GM23338 (cell line): Measurements from ENCODE around the gene UBTD1. TPM values are rescaled to one million over a fixed set of nuclear protein-coding genes. Genes with fewer than 3 reads are reported as not detected.

Experiments
- ATAC-seq: fragments of 200-7000 bp; cut with Tn5 transposase; 3 replicates; pipeline ENCODE4 v1.9.1; 2020
- DNase-seq: peaks from one replicate; pipeline ENCODE4 v3.0.0-alpha.2; 2015; ENCODE audit warnings: low spot score
- H2AFZ ChIP-seq: fragments of 200-600 bp; sonication (generic); 2 replicates; pipeline ENCODE4 v1.8.0; 2016; ENCODE audit warnings: antibody characterized with exemption, mild to moderate bottlenecking, moderate library complexity
- H3F3A ChIP-seq: fragments of 200-600 bp; sonication (generic); replicated peaks from 2 replicates; pipeline ENCODE4 v1.8.0; 2017; ENCODE audit warnings: antibody characterized with exemption, mixed run types, low read depth
- H3K27ac ChIP-seq: fragments of 200-600 bp; sonication (generic); 2 replicates; pipeline ENCODE4 v1.6.1; 2016; ENCODE audit warnings: low read depth
- H3K27me3 ChIP-seq: fragments of 200-600 bp; sonication (generic); 2 replicates; pipeline ENCODE4 v1.8.0; 2016; ENCODE audit warnings: mild to moderate bottlenecking, mixed run types, moderate library complexity; ENCODE audit not compliant: insufficient read depth
- H3K36me3 ChIP-seq: fragments of 200-600 bp; sonication (generic); 2 replicates; pipeline ENCODE4 v1.8.0; 2016; ENCODE audit warnings: mild to moderate bottlenecking; ENCODE audit not compliant: insufficient read depth
- H3K4me1 ChIP-seq: fragments of 200-600 bp; sonication (generic); 2 replicates; pipeline ENCODE4 v1.8.0; 2016; ENCODE audit warnings: mild to moderate bottlenecking, moderate library complexity; ENCODE audit not compliant: insufficient read depth
- H3K4me2 ChIP-seq: fragments of 200-600 bp; sonication (generic); 2 replicates; pipeline ENCODE4 v1.7.1; 2017; ENCODE audit warnings: mixed run types
- H3K4me3 ChIP-seq: fragments of 200-600 bp; sonication (generic); 2 replicates; pipeline ENCODE4 v1.6.1; 2016; ENCODE audit warnings: mixed run types
- H3K79me2 ChIP-seq: fragments of 200-600 bp; sonication (generic); replicated peaks from 2 replicates; pipeline ENCODE4 v1.8.0; 2017; ENCODE audit warnings: mild to moderate bottlenecking; ENCODE audit not compliant: insufficient read depth
- H3K9me2 ChIP-seq: fragments of 200-600 bp; sonication (generic); 2 replicates; pipeline ENCODE4 v1.8.0; 2017; ENCODE audit not compliant: insufficient read depth
- H4K20me1 ChIP-seq: fragments of 200-600 bp; sonication (generic); replicated peaks from 2 replicates; pipeline ENCODE4 v1.8.0; 2017; ENCODE audit warnings: mild to moderate bottlenecking; ENCODE audit not compliant: insufficient read depth
- H3K27ac Mint-ChIP-seq: 2 replicates; pipeline ENCODE4 v1.8.0; 2020; ENCODE audit warnings: inconsistent platforms, mild to moderate bottlenecking, moderate library complexity, mixed read lengths
- H3K27me3 Mint-ChIP-seq: 3 replicates; pipeline ENCODE4 v1.8.0; 2022; ENCODE audit warnings: low read depth, mild to moderate bottlenecking, moderate library complexity, mixed read lengths, inconsistent platforms; ENCODE audit not compliant: insufficient read depth, poor library complexity
- H3K36me3 Mint-ChIP-seq: 3 replicates; pipeline ENCODE4 v1.8.0; 2021; ENCODE audit warnings: low read depth, mild to moderate bottlenecking, inconsistent platforms, moderate library complexity, mixed read lengths
- H3K4me1 Mint-ChIP-seq: 3 replicates; pipeline ENCODE4 v1.8.0; 2020; ENCODE audit warnings: mild to moderate bottlenecking, inconsistent platforms, mixed read lengths
- H3K4me3 Mint-ChIP-seq: 3 replicates; pipeline ENCODE4 v1.8.0; 2021; ENCODE audit warnings: moderate library complexity, mild to moderate bottlenecking, inconsistent platforms, mixed read lengths
- H3K9me3 Mint-ChIP-seq: 3 replicates; pipeline ENCODE4 v1.8.0; 2020; ENCODE audit warnings: moderate library complexity, mild to moderate bottlenecking, inconsistent platforms, mixed read lengths
- CREB1 ChIP-seq: fragments of 250-450 bp; sonication (Bioruptor Pico); IDR thresholded peaks from 2 replicates; pipeline ENCODE4 v1.5.0; 2020; ENCODE audit warnings: low read depth, mild to moderate bottlenecking, moderate library complexity
- ETS1 ChIP-seq: IDR thresholded peaks from 2 replicates; pipeline ENCODE4 v1.6.1; 2016; ENCODE audit warnings: antibody characterized with exemption
- EZH2 ChIP-seq: fragments of 200-600 bp; sonication (generic); IDR thresholded peaks from one replicate; pipeline ENCODE4 v1.8.0; 2017; ENCODE audit warnings: antibody characterized with exemption, mild to moderate bottlenecking, low read depth; ENCODE audit not compliant: unreplicated experiment
- EZH2phosphoT487 ChIP-seq: fragments of 200-600 bp; sonication (generic); IDR thresholded peaks from one replicate; pipeline ENCODE4 v1.8.1; 2018; ENCODE audit warnings: antibody characterized with exemption; ENCODE audit not compliant: unreplicated experiment
- JUNB ChIP-seq: IDR thresholded peaks from one replicate; pipeline ENCODE4 v1.6.1; 2016; ENCODE audit warnings: antibody characterized with exemption; ENCODE audit not compliant: unreplicated experiment
- NANOG ChIP-seq: IDR thresholded peaks from 2 replicates; pipeline ENCODE4 v1.6.1; 2016; ENCODE audit warnings: antibody characterized with exemption, borderline replicate concordance
- POLR2AphosphoS5 ChIP-seq: IDR thresholded peaks from 2 replicates; pipeline ENCODE4 v1.6.1; 2016; ENCODE audit warnings: antibody characterized with exemption, low read depth
- STAT1 ChIP-seq: IDR thresholded peaks from one replicate; pipeline ENCODE4 v1.6.1; 2016; ENCODE audit warnings: antibody characterized with exemption; ENCODE audit not compliant: unreplicated experiment
- ZNF114 ChIP-seq: fragments of 250-450 bp; sonication (Bioruptor Pico); IDR thresholded peaks from 2 replicates; pipeline ENCODE4 v1.5.0; 2020; ENCODE audit warnings: mild to moderate bottlenecking, moderate library complexity
- ZNF331 ChIP-seq: fragments of 250-450 bp; sonication (Bioruptor Pico); IDR thresholded peaks from 2 replicates; pipeline ENCODE4 v1.5.0; 2020; ENCODE audit warnings: low read depth, mild to moderate bottlenecking, moderate library complexity
- ZNF462 ChIP-seq: fragments of 250-450 bp; sonication (Bioruptor Pico); IDR thresholded peaks from 2 replicates; pipeline ENCODE4 v1.5.0; 2020; ENCODE audit warnings: mild to moderate bottlenecking, moderate library complexity
- polyA plus RNA-seq: library from polyadenylated mRNA; unstranded; fragments of >200 nt; fragmentation: Nextera tagmentation; extraction: Ambion mirVana; gene quantifications from 2 replicates; pipeline ENCODE4 v1.2.1, GENCODE V29; 2016
- total RNA-seq: library from RNA; depleted of rRNA; stranded (reverse); fragments of >200 nt; shearing (Covaris generic); gene quantifications from 2 replicates; pipeline ENCODE4 v1.2.3, GENCODE V29; 2014
- TF ChIP-seq, protein P1 (sequence below), 2 experiments: fragments of 200-600 bp in 1 of 2; sonication (generic) in 1 of 2; conservative IDR thresholded peaks; 2 replicates each; pipeline versions ENCODE4 v1.5.1 to v1.6.1; 2016 to 2017; ENCODE audit warnings: antibody characterized with exemption in 2 of 2, low read depth in 2 of 2, mild to moderate bottlenecking in 2 of 2, moderate library complexity in 1 of 2
- TF ChIP-seq, protein P2 (sequence below): IDR thresholded peaks from one replicate; pipeline ENCODE4 v1.6.1; 2018; ENCODE audit warnings: antibody characterized with exemption; ENCODE audit not compliant: unreplicated experiment

Gene UBTD1
- total and polyA plus RNA-seq, 2 experiments from 2014 or later, result 17.3 to 29.0 TPM

GRCh38 chr10:97574374-97575126 lies 75.8 kb downstream of the UBTD1 start:
- no peak overlapping the region for H2AFZ ChIP-seq
- H3K27ac ChIP-seq, result 0 out of 2 replicates have a peak overlapping the region, but pooled peaks have one; percentile 39
- H3K27me3 ChIP-seq, result no peaks in the 10 kb centered on the region
- H3K4me3 ChIP-seq, result no peak overlapping the region
- no peaks in the 10 kb centered on the region for H3F3A ChIP-seq
- H3K9me2 ChIP-seq, result no peaks in the 10 kb centered on the region
- H3K27ac Mint-ChIP-seq, result no peak overlapping the region
- H3K4me1 ChIP-seq, result no peaks in the 10 kb centered on the region; the same call in 1 of the 2 replicates
- TF ChIP-seq STAT1 (no peak), EZH2phosphoT487 (no peak), CREB1 (CRISPR knock-in tag) (no peak), EZH2 (no peak), ZNF114 (CRISPR knock-in tag) (no peak), ZNF331 (CRISPR knock-in tag) (no peak), JUNB (no peak), ZNF462 (CRISPR knock-in tag) (no peak), POLR2AphosphoS5 (no peak), NANOG (no peak), ETS1 (no peak)
- TF ChIP-seq, protein P1, sequence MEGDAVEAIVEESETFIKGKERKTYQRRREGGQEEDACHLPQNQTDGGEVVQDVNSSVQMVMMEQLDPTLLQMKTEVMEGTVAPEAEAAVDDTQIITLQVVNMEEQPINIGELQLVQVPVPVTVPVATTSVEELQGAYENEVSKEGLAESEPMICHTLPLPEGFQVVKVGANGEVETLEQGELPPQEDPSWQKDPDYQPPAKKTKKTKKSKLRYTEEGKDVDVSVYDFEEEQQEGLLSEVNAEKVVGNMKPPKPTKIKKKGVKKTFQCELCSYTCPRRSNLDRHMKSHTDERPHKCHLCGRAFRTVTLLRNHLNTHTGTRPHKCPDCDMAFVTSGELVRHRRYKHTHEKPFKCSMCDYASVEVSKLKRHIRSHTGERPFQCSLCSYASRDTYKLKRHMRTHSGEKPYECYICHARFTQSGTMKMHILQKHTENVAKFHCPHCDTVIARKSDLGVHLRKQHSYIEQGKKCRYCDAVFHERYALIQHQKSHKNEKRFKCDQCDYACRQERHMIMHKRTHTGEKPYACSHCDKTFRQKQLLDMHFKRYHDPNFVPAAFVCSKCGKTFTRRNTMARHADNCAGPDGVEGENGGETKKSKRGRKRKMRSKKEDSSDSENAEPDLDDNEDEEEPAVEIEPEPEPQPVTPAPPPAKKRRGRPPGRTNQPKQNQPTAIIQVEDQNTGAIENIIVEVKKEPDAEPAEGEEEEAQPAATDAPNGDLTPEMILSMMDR (conservative IDR thresholded peaks at IDR 0.05; ENCODE audit: low read depth in 2 of 2), result no peak
- TF ChIP-seq, protein P2, sequence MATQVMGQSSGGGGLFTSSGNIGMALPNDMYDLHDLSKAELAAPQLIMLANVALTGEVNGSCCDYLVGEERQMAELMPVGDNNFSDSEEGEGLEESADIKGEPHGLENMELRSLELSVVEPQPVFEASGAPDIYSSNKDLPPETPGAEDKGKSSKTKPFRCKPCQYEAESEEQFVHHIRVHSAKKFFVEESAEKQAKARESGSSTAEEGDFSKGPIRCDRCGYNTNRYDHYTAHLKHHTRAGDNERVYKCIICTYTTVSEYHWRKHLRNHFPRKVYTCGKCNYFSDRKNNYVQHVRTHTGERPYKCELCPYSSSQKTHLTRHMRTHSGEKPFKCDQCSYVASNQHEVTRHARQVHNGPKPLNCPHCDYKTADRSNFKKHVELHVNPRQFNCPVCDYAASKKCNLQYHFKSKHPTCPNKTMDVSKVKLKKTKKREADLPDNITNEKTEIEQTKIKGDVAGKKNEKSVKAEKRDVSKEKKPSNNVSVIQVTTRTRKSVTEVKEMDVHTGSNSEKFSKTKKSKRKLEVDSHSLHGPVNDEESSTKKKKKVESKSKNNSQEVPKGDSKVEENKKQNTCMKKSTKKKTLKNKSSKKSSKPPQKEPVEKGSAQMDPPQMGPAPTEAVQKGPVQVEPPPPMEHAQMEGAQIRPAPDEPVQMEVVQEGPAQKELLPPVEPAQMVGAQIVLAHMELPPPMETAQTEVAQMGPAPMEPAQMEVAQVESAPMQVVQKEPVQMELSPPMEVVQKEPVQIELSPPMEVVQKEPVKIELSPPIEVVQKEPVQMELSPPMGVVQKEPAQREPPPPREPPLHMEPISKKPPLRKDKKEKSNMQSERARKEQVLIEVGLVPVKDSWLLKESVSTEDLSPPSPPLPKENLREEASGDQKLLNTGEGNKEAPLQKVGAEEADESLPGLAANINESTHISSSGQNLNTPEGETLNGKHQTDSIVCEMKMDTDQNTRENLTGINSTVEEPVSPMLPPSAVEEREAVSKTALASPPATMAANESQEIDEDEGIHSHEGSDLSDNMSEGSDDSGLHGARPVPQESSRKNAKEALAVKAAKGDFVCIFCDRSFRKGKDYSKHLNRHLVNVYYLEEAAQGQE, result no peak
- no peak for ATAC-seq
- peaks cover 17% of the 10 kb centered on the region; the same call in 2 of the 3 replicates for H3K4me1 Mint-ChIP-seq
- H3K36me3 Mint-ChIP-seq, result peaks cover 2% of the 10 kb centered on the region; the same call in 1 of the 3 replicates
- peaks cover 6% of the 10 kb centered on the region for H3K27me3 Mint-ChIP-seq
- DNase-seq, result peak; percentile 58
- H3K4me2 ChIP-seq, result no peak overlapping the region
- H3K9me3 Mint-ChIP-seq, result no peaks in the 10 kb centered on the region
- no peaks in the 10 kb centered on the region for H3K36me3 ChIP-seq
- no peak overlapping the region for H3K4me3 Mint-ChIP-seq
- no peaks in the 10 kb centered on the region for H3K79me2 ChIP-seq
- 0 out of 2 replicates have a peak, but pooled peaks cover 3% of the 10 kb centered on the region for H4K20me1 ChIP-seq
